CD4-positive, alpha-beta T cell treated with Interferon alpha-2 for 1 hour (primary cell): Measurements from ENCODE around the gene NFYC.
"Not testable (repeated sequence)": the region's sequence is repeated elsewhere in the genome, so short reads cannot be mapped to it uniquely, and the experiment has no call there.

Experiments
- DNase-seq, 2 donors: peaks; one replicate each; pipeline ENCODE4 v3.0.0-alpha.2; 2020 to 2022

NFYC gene

DNA sequence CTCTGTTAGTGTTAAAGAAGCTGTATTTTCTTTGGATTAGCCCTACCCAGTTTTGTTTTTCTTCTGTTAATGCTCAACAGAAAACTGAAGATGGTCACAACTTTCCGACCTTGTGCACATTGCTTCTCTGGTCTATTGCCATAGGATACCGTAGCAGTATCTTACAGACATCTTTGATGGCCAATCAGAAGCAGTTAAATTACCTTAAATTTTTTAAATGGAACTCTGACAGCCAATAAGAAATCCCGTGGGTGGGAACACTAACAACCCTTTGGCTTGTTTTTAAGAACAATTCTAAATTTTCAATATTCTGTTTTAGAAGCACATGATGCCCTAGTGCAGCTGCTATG, 17.2 kb downstream of the NFYC start:
- peak in 1 of 2 donors; percentile 77 for DNase-seq

DNA sequence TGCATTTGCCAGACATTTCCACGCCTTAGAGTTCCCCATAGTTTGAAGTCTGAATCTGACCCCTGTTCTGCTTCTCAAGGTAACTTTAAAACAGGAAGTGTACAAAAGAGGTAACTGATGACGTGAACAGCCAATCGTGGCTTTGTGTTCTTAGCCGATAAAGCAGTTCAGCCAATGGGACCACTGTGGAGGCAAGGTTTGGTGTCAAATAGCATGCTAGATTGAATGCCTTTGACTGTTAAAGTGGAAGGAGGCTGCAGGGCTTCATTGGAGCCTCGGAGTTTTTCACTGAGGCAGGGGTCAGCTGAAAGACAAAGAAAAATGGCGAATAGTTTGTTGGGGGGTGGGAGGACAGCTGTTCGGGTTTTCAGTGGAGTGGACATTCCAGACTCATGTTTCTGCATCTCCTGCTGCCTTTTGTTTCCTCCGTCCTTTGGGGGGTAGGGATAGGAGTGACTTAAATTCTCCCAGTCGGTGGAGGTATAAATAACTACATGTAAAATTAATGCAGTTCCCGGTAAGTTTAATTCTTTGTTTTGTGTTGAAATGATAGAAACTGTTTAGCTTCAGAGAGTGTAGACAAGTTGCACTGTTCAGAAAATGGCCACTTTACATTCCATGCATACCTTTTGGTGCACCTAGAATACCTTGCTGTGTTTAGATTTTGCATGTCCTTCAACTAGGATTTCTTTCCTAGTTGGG, 17.7 kb downstream of the NFYC start:
- DNase-seq = peak; percentile 84 to 89

DNA sequence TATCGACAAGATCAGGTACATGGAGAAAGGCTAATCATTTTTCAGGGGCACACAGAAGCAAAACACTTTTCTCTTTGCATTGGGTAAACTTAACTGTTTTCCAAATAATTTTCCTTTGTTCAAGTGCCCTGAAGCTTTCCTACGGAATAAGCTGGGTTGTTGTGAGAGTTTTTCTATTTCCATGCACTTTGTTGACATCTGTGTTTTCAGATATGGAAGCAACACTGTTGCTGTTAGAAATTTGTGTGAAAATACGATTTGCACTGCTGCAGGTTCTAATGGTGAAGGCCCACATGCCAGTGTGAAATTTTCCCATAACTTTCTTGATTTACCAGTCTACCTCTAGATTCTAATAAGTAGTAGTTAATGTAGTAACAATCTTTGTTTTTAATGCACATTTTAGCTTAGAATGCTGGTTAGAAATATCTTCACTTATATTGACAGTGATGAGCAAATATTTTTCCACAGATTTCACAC, 18.3 kb downstream of the NFYC start:
- DNase-seq = no peak

DNA sequence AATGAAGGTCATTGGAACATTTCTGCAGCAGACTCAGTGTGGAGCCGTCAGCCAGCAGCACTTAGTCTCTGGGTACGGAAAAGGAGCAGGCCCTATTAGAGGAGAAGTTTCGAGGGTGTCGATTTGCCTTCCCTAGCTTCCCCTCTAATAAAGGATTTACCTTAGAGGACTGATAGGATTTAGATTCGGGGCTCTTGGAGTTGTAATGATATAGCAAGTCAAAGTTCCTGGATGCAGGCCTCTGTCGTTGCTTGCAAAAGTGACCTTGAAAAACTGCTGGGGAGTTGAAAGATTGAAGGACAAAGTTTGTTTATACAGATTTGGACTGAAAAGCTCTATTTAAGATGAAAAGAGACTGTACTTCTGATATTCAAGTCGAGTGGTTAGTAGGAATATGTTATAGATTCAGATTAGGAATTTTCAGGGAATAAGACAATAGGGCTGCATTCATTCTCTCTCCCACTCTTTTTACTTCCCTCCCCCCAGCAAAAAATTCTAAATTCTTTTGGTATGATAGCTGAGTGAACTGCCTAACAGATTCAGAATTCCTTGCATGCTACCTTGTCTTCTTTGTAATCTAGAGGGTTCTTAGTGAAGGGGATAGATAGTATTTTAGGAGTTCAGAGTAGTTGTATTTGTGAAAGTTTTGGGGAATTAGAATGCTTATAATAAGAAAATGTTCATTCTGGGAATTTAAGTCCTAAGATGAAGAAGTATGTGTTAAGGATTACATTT, 19.2 kb downstream of the NFYC start:
- no peak for DNase-seq

DNA sequence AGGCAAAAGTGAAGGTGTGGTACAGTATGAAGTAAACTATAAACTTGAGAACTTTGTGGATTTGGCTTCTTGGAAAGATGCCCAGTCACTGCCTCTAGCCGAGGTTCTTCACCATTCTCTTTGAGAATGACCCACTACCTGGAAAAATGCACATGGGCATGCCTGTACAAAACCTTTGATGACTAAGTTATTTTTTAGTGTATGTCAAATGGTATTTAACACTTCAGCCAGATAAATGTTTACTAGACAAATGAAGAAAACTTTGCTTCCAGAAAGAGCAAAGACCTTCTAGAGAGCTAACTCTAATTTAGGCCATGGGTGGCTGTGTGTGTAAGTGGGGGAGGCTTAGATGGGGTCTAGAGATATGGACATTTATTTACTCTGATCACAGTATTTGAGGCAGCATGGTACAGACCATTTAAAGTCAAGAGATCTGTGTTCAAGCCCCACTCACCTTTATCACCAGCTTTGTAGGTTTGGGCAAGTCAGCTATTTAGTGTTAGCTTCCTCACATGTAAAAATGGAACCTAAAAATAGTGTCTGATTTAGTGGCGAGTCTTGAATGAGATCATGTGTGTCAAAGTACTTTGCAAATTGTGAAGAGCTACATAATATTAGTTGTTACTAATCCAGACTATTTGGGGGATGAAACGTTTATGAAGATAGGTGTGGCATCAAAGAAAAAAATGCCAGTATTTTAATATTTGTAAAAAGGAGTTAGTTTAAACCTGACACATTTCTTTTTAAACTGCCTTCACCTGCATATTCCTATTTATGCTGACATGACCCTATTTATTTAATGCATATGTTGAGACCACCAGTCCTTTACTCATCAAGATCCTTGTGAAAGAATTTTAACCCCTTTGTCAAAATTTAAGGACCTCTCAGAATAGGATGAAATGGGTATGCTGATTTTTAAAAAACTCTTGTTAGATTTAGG, 20.2 kb downstream of the NFYC start:
- DNase-seq = no peak

DNA sequence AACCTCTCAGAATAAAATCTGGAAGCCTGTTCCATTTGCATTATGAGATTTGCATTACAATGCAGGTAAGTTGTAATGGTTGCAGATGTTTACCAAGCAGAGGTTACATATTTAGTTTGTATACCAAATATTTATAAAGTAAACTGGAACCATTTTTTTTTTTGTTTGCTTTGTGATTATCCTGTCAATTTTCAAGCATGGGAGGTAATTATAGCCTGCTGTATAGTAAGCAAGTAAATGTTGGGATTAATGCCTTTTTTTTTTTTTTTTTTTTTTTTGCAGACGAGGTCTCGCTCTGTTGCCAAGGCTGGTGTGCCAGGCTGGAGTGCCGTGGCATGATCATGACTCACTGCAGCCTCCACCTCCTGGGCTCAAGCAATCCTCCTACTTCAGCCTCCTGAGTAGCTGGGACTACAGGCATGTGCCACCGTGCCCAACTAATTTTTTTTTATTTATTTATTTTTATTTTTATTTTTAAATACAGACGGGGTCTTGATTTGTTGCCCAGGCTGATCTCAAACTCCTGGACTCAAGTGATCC, 21.0 kb downstream of the NFYC start:
- no peak for DNase-seq

DNA sequence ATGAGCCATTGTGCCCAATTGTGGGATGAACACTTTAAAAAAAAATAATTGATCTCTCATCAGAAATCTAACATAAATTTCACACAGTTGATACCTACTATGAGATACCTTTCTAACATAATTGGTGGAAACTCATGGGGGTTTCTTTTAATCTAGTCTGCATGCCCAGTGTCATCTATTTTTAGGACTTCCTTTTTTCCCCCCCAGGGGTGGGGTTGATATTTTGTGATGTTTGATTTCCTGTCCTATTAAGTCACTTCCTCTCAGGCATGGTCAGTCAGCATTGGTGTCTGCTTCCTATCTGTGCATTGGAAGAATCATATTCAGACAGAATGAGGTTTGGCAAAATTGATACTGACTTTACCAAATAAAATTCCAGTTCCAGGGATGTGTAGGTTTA, 21.5 kb downstream of the NFYC start:
- DNase-seq = peak; percentile 65 to 76

DNA sequence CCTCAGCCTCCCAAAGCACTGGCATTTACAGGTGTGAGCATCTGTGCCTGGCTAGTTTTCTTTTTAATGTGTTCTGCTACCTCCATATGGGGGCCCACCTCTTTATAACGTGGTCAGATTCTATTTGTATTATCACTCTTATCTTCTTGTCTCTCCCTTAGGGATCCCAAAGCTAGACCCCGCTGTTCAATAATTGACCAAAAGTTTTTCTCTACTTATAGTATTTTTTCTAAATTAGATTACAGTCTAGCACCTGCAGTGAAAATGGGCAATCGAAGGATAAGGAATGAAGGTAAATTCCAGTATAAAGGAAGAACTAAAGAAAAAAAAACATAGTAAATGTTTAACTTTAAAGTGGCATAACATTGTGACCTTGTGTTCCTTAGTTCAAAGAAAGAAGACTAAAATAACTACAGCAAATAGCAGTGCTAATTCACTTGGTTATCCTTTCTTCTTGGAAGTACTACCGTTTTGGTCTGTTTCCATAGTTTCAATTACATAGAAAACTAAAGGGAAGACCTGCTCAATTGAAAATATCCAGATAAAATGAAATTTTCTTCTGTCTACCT, 24.1 kb downstream of the NFYC start:
- no peak for DNase-seq

DNA sequence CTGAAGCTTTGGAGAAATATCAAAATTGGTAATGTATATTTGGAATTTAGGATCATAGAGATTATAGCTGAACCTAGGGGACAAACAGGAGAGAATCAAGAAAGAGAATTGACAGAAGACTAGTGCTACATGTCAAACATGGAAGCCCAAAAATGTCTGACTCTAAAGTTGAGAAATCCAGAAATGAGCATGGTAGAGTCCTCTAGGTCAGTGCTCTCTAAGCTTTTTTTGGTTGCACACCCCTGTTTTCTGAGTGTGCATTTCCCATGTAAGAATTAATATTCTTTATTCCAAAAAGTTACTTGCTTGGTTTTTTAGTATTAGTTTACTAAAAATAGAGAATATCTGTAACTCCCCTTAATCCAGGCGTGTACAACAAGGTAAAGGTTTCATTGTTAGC, 25.6 kb downstream of the NFYC start:
- no peak for DNase-seq

DNA sequence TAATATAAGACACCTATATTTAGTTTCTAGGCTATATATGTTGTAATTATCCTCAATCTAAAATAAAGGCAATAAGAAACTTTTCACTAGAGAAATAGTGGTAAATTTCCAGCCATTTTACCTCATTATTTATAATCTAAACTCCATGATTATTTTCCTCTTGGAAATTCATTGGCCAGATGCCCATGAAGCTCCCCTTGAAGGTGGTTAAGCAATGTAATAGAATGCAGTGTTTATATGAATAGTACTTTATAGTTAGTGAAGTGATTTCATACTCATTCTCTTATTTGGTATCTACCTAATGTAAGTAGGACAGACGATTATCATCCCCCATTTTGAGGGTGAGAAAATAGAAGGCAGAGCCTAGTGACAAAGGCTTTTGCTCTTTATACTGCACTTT, 26.5 kb downstream of the NFYC start:
- no peak for DNase-seq

DNA sequence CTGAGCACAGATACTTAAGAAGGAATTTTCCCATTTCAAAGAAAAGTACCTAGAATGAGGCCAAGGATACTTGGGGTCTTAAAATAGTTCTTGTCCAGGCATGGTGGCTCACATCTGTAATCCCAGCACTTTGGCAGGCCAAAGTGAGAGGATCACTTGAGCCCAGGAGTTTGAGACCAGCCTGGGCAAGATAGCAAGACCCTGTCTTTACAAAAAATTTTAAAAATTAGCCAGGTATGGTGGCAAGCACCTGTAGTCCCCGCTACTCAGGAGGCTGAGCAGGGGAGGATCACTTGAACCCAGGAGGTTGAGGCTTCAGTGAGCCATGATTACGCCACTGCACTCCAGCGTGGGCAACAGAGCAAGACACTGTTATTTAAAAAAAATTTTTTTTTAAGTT, 29.0 kb downstream of the NFYC start:
- no peak for DNase-seq

DNA sequence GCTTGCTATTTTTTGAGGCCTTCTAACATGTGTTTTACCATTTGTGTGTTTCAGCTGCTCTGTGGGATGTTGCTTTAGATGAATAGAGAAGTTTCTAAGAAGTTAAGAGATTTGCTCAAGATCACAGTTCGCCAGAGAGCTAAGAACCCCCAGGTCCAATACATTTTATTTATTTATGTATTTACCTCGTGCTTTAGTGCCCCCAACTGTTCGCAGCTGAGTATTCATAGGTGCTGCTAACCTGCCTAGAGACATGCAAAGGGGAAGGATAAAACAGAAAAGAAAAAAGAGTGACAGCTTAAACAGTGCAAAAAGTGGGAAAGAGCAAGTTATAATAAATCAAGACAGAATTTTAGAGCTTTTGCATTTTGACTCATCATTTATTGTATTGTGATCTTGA, 31.1 kb downstream of the NFYC start:
- DNase-seq = no peak

DNA sequence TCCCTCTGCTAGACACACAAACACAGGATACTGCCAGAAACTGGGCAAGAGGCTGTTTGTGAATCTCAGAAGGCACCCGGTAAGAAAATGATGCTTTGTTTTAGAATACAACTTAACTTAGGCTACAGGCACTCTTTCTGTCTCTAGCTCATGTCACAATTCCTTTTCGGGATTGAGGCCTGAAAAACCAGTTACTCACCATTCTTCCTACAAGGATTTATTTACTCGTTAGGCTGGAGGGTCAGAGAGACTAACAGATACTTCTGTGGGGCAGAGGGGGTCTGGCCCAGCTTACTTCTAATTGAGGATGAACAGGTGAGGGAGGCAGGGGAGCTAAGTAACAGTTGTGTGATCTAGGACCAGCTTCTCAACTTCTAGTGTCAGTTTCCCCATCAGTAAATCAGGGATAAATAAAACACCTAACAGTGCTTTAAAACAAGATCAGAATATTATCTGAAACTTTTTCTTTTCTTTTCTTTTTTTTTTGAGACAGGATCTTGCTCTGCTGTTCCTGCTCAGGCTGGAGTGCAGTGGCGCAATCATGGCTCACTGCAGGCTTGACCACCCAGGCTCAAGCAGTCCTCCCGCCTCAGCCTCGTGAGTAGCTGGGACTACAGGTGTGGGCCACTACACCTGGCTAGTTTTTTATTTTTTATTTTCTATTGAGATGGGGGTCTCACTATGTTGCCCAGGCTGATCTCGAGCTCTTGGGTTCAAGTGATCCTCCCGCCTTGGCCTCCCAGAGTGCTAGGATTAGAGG, 31.9 kb downstream of the NFYC start:
- DNase-seq = no peak

DNA sequence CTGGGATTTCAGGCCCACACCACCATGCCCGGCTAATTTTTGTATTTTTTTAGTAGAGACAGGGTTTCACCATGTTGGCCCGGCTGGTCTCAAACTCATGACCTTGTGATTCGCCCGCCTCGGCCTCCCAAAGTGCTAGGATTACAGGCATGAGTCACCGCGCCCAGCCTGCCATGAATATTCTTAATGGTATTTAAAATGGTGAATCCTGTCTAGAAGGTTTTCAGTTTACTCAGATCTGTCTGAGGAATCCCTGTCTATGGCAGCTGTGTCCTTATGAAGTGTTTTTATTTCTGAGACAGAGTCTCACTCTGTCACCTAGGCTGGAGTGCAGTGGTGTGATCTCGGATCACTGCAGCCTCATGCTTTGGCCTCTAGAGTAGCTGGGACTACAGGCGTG, 36.2 kb downstream of the NFYC start:
- DNase-seq = not testable (repeated sequence)

DNA sequence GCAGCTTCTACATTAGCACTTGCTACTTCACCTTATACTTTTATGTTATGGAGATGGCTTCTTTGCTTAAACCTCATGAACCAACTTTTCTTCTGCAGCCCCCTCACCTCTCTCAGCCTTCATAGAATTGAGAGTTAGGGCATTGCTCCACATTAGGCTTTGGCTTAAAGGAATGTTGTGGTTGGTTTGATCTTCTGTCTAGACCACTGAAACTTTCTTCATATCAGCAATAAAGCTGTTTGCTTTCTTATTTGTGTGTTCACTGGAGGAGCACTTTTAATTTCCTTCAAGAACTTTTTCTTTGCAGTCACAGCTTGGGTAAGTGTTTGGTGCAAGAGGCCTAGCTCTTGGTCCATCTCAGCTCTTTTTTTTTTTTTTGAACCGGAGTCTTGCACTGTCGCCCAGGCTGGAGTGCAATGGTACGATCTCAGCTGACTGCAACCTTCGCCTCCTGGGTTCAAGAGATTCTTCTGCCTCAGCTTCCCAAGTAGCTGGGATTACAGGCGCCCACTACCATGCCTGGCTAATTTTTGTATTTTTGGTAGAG, 37.9 kb downstream of the NFYC start:
- DNase-seq = not testable (repeated sequence)

DNA sequence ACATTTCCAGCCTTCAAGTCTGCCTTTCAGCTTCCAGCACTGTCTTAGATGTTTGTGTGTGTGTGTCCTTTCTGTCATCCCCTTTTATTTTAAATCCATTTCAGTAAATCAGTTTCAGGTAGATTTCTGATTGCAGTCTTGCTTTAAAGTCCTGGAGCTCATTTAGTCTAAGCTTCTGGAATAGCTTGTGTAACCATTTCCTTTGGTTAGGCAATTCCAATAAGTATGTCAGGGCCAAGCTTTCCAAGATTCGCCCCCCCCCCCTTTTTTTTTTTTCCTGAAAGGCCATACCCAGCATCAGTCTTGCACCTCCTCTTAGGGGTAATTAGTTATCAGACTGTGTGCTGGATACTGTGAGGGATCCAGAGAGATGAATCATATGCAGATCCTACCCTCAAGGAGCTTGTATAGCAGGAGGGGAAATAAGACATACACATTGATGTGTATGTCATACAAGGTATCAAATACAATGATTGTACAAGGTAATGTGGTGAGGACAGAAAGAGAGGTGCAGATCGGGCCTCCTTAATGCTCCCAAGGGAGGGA, 41.3 kb downstream of the NFYC start:
- no peak for DNase-seq

DNA sequence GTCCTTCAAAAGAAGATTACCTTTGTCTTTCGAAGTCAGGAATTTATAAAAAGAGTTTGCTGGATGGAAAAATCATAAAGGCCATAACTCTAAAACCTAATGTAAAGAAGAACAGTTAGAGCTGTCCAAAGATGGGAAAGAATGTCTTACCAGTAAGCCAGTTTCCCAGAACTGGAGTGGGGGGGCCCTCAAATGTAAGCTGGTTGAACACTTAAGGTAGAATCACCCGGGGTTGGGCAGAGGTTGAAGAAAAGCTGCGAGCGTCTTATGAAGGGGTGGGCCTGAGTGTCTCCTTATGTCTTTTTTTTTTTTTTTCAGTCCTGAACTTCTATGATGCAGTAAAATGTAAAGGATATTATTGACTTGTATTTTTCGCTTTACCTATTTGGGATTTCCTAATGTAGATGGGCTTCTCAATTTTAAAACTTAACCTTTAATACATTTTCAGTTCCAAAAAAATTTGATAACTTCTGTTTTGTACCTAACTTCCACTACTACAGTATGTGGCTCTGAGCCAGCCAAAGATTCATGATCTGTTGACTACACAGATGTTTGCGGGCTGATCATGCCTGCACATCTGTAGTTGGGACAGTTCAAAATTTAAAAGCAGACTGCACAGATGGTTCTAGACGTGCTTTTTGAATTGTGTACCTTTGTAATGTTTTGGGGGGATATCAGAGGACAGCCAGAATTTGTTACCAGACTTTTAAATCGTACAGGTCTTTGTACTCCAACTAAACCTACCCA, 43.6 kb downstream of the NFYC start:
- no peak for DNase-seq

DNA sequence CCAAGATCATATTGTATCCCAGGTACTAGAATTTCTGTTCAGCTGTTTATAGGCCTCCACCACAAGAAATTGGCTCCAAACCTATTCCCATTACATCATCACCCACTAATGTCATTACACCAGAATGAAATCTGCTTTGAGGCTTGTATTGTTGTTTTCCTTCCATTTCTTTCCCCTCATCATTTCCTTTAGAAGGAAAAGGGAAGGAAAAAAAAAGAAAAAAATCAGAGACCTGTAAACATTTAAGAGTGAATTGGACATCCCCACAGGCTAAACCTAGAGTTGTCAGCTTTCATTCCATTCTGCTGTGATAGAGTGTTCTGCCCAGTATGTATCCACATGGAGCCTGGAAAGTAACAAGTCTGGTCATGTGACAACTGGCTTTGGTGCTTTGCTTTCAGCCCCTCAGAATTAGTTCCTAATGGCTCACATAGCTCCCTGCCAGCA, 44.6 kb downstream of the NFYC start:
- no peak for DNase-seq

DNA sequence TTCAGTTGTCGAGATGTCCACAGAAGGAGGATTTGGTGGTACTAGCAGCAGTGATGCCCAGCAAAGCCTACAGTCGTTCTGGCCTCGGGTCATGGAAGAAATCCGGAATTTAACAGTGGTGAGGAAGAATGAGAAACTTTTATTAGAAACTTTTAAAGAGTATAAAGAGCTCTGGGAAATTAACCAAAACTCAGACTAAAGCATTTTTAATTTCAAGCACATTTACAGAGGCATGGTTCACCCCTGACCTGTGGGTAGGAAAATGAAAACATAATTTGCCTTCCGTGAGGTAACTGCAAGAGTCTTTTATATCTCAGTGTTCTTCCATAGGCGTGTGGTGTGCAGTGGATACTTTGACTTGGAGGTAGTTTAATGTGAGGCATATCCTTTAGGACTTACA, 47.3 kb downstream of the NFYC start:
- no peak for DNase-seq

DNA sequence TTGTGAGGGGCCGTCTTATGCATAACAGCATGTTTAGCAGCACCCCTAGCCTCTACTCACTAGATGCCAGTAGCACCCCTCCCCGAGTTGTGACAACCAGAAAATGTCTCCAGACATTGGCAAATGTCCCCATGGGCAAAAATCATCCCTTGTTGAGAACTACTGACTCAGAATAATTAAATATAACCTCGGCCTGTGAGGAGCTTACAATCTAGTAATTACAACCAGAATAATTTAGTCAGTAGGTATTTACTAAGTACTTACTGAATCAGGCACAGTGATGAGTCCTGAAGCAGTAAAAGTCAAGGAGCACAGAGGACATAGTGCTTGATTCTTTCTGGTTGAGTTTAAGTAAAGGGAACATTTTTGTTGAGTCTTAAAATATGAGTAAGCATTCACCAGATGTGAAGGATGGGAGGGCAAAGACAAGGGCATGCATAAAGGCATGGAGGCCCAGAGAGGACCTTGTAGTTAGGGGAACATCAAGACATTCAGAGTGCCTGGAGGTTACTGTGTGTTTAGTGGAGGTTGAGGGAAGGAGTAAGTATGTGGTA, 48.0 kb downstream of the NFYC start:
- no peak for DNase-seq
